ENCODE measurements around the gene NIN.

- no peak for TF ChIP-seq MAX (IDR thresholded peaks at IDR 0.05)
- TF ChIP-seq EP300 (IDR thresholded peaks at IDR 0.05; ENCODE audit: borderline replicate concordance) = no peak
- TF ChIP-seq CEBPB (IDR thresholded peaks at IDR 0.05) = no peak
These were observed 55.6 kb downstream of the NIN start for GRCh38 chr14:50775357-50775756.

Measured in Ishikawa (cell line).